Gastroesophageal sphincter (tissue), 4 donors: ENCODE data around the gene CDADC1. TPM values are rescaled to one million over a fixed set of nuclear protein-coding genes. Genes with fewer than 3 reads are reported as not detected.

Source experiments
- ATAC-seq: fragments of 150-250 bp; one replicate; pipeline ENCODE4 v1.9.1; 2016; ENCODE audit warnings: mild to moderate bottlenecking, moderate library complexity
- H3K27ac ChIP-seq, 4 donors: fragments of 200-600 bp; sonication (generic) in 3 of 4; 1 replicate in 3 of 4; 2 replicates in 1 of 4; pipeline ENCODE4 v1.5.1; 2016 to 2019
- H3K27me3 ChIP-seq: fragments of 200-600 bp; sonication (generic); one replicate; pipeline ENCODE4 v1.5.1; 2019
- H3K36me3 ChIP-seq, 2 donors: fragments of 200-600 bp; sonication (generic); one replicate each; pipeline ENCODE4 v1.5.1; 2019; ENCODE audit warnings: control low read depth in 1 of 2
- H3K4me1 ChIP-seq, 3 donors: fragments of 200-600 bp; sonication (generic); 1 replicate in 2 of 3; 2 replicates in 1 of 3; pipeline ENCODE4 v1.5.1; 2016 to 2019; ENCODE audit warnings: control low read depth in 2 of 3
- H3K4me3 ChIP-seq, 2 donors: fragments of 200-600 bp; sonication (generic); one replicate each; pipeline ENCODE4 v1.5.1; 2019; ENCODE audit warnings: mild to moderate bottlenecking in 1 of 2, moderate library complexity in 1 of 2
- H3K9me3 ChIP-seq, 3 donors: fragments of 200-600 bp; sonication (generic); one replicate each; pipeline ENCODE4 v1.5.1; 2017 to 2019; ENCODE audit warnings: control low read depth in 2 of 3
- EP300 ChIP-seq: sonication (generic); formaldehyde crosslinking; IDR thresholded peaks from one replicate; pipeline ENCODE4 v1.6.1; 2017; ENCODE audit warnings: antibody characterized with exemption, mild to moderate bottlenecking
- POLR2A ChIP-seq, 2 donors: fragments of 450-650 bp; IDR thresholded peaks; one replicate each; pipeline ENCODE4 v1.6.1; 2017; ENCODE audit warnings: antibody characterized with exemption in 2 of 2, mild to moderate bottlenecking in 2 of 2, moderate library complexity in 1 of 2
- POLR2AphosphoS5 ChIP-seq: sonication (generic); formaldehyde crosslinking; IDR thresholded peaks from one replicate; pipeline ENCODE4 v1.6.1; 2017; ENCODE audit warnings: antibody characterized with exemption
- WGBS, 2 donors: methylation state at CpG; one replicate each; pipeline ENCODE4 v1.1.5; 2018; ENCODE audit warnings: low coverage in 1 of 2; 5-methylcytosine and 5-hydroxymethylcytosine counted together
- total RNA-seq, 4 donors: library from RNA; depleted of rRNA; stranded (reverse); fragments of >200 nt; gene quantifications; one replicate each; pipeline ENCODE4 v1.1.0, GENCODE V29; 2016
- TF ChIP-seq, protein P1 (sequence below), 4 experiments: fragments of 200-600 bp in 2 of 4; fragments of 450-650 bp in 2 of 4; sonication (generic) in 1 of 4; IDR thresholded peaks; one replicate each; pipeline ENCODE4 v1.5.1; 2017 to 2019; ENCODE audit warnings: antibody characterized with exemption in 4 of 4, mild to moderate bottlenecking in 2 of 4, moderate library complexity in 2 of 4

Gene CDADC1
- total RNA-seq, 4 donors from 2014 or later: 5.8 to 9.3 (median 6.7) TPM

DNA sequence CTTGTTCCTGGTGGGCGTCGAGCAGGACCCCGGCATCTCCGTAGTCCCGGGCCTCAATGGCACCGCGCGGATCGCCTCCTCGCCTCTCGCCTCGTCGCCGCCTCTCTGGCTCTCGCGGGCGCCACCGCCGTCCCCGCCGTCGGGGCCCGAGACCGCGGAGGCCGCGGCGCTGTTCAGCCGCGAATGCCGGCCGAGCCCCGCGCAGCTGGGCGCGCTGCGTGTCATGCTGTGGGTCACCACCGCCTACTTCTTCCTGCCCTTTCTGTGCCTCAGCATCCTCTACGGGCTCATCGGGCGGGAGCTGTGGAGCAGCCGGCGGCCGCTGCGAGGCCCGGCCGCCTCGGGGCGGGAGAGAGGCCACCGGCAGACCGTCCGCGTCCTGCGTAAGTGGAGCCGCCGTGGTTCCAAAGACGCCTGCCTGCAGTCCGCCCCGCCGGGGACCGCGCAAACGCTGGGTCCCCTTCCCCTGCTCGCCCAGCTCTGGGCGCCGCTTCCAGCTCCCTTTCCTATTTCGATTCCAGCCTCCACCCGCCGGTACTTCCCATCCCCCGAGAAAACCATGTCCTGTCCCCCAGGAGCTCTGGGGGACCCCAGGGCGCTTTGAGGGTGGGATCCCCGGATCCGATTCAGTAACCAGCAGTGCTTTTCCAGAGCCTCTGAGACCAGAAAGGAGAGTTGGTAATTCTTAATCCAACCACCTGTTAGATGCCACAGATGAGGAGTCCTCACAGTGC is 26.7 kb upstream of the CDADC1 start:
- Histone ChIP-seq H3K27ac (no peak overlapping the region), H3K27me3 (peaks cover 50% of the 10 kb centered on the region), H3K9me3 (no peaks in the 10 kb centered on the region), H3K4me1 (peaks cover 0 to 29% (median 7%) of the 10 kb centered on the region in 3 donors), H3K36me3 (no peaks in the 10 kb centered on the region), H3K4me3 (peak overlapping the region in 1 of 2 donors; percentile 55)
- ATAC-seq: peak; percentile 14
- TF ChIP-seq POLR2AphosphoS5 (no peak), POLR2A (IDR thresholded peaks at IDR 0.05) (no peak), EP300 (no peak)
- TF ChIP-seq, protein P1, sequence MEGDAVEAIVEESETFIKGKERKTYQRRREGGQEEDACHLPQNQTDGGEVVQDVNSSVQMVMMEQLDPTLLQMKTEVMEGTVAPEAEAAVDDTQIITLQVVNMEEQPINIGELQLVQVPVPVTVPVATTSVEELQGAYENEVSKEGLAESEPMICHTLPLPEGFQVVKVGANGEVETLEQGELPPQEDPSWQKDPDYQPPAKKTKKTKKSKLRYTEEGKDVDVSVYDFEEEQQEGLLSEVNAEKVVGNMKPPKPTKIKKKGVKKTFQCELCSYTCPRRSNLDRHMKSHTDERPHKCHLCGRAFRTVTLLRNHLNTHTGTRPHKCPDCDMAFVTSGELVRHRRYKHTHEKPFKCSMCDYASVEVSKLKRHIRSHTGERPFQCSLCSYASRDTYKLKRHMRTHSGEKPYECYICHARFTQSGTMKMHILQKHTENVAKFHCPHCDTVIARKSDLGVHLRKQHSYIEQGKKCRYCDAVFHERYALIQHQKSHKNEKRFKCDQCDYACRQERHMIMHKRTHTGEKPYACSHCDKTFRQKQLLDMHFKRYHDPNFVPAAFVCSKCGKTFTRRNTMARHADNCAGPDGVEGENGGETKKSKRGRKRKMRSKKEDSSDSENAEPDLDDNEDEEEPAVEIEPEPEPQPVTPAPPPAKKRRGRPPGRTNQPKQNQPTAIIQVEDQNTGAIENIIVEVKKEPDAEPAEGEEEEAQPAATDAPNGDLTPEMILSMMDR (IDR thresholded peaks at IDR 0.05): no peak
- 8% methylated on average over 2 of the region's 73 CpGs; no CpG with 5 or more reads in 1 of the 2 donors for WGBS, 2 donors

DNA sequence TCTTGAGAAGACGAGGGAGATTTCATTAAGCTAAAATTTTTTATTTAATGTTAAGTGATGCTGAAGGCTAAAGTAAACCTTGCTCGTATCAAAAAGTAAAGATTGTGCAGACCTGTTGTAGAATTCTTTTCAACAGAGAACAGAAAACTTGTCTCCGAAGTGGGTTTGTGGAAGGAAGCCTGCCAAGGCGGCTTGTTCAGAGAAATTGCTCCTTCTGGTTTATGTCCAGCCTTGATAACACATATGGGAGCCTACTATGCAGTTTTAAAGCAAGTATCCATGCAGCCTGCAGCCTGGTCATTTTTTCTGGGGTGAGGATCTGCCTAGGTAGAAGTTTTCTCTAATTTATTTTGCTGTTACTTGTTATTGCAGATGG is 26.1 kb upstream of the CDADC1 start:
- no peaks in the 10 kb centered on the region for H3K9me3 ChIP-seq
- ATAC-seq: no peak
- peaks cover 50% of the 10 kb centered on the region for H3K27me3 ChIP-seq
- 31 to 57% methylated on average over 4 of the region's 4 CpGs for WGBS, 2 donors
- peaks cover 0 to 29% (median 7%) of the 10 kb centered on the region in 3 donors for H3K4me1 ChIP-seq
- no peaks in the 10 kb centered on the region for H3K36me3 ChIP-seq
- no peak overlapping the region for H3K27ac ChIP-seq
- TF ChIP-seq, protein P1 (IDR thresholded peaks at IDR 0.05): no peak
- no peak overlapping the region for H3K4me3 ChIP-seq

DNA sequence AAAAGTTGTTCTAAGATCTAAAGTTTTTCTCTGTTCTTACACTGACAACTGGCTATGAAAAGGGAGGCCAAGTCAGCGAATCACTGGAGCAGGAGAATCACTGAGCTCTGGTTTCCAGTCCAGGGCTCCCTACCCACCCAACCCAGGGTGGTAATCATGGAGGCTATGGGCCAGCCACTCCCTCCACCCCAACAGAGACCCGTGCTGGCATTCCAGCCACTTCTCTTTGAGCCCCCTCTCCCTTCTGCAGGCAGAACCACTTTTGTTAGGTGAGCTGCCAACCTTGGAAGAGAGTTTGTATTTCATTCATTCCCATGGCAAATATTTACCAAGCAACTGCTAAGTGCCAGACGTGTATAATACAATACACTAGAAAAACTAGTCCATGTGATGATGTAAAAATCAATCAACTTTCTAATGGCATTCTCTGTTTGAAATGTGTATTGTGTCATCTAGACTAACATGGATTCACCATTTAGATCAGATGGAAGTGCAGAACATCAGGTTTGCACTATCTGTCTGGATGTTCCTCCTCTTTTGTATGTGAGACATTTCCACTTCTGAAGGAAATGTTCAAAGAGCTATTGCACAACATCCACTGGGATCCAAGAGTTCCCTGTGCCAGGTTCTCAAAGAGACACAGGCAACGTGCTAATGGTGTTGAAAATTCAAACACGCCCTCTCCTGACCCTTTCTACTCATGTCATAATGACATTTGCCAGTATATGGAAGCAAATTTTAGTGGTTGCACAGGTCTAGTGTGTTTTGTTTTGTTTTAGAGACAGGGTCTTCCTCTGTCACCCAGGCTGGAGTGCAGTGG is 22.3 kb upstream of the CDADC1 start:
- 26 to 47% methylated on average over 5 of the region's 5 CpGs for WGBS, 2 donors
- Histone ChIP-seq H3K36me3 (no peaks in the 10 kb centered on the region), H3K9me3 (no peaks in the 10 kb centered on the region), H3K27ac (no peak overlapping the region), H3K4me1 (peaks cover 0 to 11% (median 6%) of the 10 kb centered on the region in 3 donors), H3K27me3 (peaks cover 21% of the 10 kb centered on the region), H3K4me3 (no peak overlapping the region)
- peak; percentile 66 for ATAC-seq
- peak; percentile 28 for TF ChIP-seq POLR2AphosphoS5
- TF ChIP-seq POLR2A (IDR thresholded peaks at IDR 0.05): no peak

DNA sequence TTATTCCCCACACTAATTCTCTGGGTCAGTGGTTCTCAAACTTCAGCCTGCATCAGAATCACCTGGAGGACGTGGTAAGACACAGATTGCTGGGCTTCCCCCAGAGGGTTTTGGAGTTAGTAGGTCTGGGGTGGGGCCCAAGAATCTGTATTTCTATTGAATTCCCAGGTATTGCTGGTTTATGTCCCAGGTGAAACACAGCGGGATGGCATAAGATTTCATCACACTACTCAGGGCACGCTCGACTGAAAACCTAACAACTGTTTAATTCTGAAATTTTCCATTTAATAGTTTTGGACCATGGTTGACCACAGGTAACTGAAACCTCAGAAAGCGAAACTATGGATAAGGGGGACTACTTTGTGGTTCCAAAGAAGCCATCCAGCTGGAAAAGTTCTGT is 21.1 kb upstream of the CDADC1 start:
- TF ChIP-seq POLR2A (IDR thresholded peaks at IDR 0.05) (no peak), EP300 (no peak), POLR2AphosphoS5 (no peak)
- TF ChIP-seq, protein P1 (IDR thresholded peaks at IDR 0.05): no peak
- no peak for ATAC-seq
- 88 to 92% methylated on average over 1 to 5 of the region's 5 CpGs for WGBS, 2 donors
- H3K27ac ChIP-seq: no peak overlapping the region
- no peaks in the 10 kb centered on the region for H3K4me1 ChIP-seq
- no peaks in the 10 kb centered on the region for H3K36me3 ChIP-seq
- no peaks in the 10 kb centered on the region for H3K9me3 ChIP-seq
- no peak overlapping the region for H3K4me3 ChIP-seq
- H3K27me3 ChIP-seq: peaks cover 9% of the 10 kb centered on the region

DNA sequence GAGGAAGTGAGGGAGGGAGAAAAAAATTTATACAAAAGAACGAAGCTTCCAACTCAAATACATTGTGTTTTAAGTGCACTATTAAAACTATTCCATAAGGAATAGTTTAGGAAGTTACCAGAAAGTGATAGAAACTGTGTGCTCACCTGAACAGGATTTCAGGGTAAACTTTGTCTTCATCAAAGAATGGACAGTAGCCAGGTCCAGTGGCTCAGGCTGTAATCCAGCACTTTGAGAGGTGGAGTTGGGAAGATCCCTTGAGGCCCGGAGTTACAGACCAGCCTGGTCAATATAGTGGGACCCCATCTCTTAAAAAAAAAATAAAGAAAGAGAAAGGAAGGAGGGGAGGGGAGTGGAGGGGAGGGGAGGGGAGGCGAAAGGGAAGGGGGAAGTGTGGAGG is 13.0 kb upstream of the CDADC1 start:
- Histone ChIP-seq H3K36me3 (no peaks in the 10 kb centered on the region), H3K4me3 (no peak overlapping the region), H3K9me3 (no peaks in the 10 kb centered on the region), H3K4me1 (no peaks in the 10 kb centered on the region), H3K27me3 (no peaks in the 10 kb centered on the region), H3K27ac (no peak overlapping the region)
- no peak for ATAC-seq
- TF ChIP-seq POLR2A (IDR thresholded peaks at IDR 0.05): no peak
- no peak for TF ChIP-seq POLR2AphosphoS5
- TF ChIP-seq EP300: no peak
- TF ChIP-seq, protein P1 (IDR thresholded peaks at IDR 0.05): no peak
- 85 to 100% methylated on average over 1 to 2 of the region's 3 CpGs for WGBS, 2 donors
